Measurements from ENCODE around the gene PAQR4.

Gene PAQR4

DNA sequence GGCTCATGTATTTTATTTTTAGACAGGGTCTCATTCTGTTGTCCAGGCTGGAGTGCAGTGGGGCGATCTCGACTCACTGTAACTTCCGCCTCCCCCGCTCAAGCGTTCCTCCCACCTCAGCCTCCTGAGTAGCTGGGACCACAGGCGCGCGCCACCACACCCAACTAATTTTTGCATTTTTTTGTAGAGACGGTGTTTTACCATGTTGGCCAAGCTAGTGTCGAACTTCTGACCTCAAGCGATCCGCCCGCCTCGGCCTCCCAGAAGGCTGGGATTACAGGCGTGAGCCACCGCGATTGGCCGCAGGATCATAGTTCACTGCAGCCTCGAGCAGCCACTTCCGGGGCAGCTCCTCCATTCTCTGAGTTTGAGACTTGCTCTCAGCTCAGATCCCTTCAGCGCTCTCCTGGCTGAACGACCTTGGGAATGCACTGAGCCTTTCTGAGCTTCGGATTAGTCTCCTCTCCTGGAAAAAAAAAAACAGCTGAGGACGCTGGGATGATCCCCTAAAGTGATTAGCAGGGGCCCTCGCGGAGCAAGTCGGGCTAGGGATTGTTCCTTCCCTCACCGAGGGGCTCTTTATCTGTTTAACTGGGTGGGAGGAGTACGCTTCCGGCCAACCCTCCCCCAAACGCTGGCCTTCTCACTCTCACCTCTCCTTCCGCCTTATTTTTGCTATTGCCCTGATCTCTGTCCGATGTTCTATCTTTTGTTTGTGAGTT, 12.2 kb downstream of the PAQR4 start:
- no peak for DNase-seq

GRCh38 chr16:2981899-2982250, 12.7 kb downstream of the PAQR4 start:
- DNase-seq, result no peak

GRCh38 chr16:2982402-2982801, 13.3 kb downstream of the PAQR4 start:
- no peak for DNase-seq

- no peak for DNase-seq
Observed at GRCh38 chr16:2983706-2984136, 14.6 kb downstream of the PAQR4 start.

DNA sequence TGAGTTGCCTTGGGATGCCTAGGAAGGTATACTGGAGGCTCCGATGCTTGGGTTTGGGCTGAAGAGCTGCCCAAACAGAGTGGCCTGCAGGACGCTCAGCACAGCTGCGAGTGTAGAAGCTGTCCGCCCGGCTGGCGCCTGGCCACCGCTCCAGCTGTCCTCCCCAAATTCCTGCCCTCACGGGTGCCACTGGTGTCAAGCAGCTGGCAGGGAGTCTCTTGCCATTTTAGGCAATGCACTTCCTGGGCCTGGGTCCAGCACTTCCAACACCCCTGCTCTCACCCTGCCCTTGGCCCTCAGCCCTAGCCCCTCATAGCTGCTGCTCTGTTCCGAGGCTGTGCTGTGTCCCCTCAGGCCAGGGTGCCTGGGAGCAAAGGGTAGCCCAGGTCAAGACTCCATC, 16.3 kb downstream of the PAQR4 start:
- no peak for DNase-seq

DNA sequence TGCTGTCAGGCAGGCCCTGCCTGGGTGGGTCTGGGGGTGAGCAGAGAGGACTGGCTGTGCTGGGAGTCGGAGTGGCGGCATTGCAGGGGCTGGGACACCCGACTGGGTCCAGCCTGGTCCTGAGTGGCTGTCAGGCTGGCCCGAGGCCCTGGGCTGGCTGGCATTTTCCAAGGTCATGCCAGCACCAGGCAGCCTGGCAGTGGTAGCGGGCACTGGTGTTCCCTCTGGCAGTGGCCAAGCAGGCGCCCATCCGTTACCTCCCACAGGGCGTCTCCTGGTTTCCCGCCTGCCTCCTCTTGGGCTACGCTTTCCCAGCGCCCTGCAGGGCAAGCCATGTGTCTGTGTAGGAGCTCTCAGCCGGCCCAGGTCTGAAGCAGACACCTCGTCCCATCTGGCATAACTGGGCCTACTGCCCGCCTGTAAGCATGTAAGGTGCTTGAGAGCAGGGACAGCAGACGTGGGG, 16.8 kb downstream of the PAQR4 start:
- DNase-seq, result no peak

DNA sequence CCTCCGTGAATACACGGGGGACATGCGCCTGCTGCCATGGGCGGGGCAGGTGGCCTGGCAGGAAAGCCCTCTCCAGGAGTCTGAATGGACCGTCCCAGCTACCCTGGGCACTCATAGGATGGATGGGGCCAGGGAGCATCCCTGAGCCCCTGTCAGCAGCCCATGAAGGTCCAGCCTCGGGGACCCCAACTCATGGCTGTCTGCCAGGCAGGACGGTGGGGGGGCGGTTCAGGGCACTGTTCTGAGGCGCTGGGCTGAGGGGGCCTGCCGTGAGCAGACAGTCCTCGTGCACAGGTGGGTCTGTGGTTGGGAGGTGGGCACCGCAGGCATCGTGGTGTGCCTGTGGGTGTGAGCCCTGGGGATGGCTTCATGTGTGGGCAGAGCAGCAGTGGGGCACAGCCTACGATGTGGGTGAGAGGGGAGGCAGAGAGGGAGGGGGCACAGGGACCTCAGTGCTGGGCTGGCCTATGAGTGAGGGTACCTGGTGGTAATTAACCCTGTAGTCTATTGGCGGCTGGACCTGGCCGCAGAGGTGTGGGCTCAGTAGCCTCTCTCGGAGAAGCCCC, 17.6 kb downstream of the PAQR4 start:
- no peak for DNase-seq

DNA sequence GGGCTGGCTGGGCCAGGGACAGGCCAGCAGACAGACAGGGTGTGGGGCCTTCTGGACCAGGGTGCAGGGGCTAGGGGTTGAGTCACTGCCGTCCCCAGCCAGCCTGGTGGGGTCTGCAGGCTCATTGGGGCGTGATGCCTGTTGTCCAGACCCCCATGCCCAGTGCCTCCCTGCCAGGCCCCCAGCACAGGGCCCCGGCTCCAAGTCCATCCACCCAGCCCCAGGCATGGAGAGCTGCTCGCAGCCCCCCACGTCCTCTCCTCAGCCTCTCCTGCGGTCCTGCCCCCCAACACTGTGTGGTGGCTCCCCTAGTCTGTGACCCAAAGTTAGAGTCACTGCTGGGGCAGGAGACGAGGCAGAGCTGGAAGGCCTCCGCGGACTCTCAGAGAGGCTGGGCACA, 18.1 kb downstream of the PAQR4 start:
- no peak for DNase-seq

- DNase-seq, result no peak
Observed at GRCh38 chr16:2987833-2988232, 18.7 kb downstream of the PAQR4 start.

DNA sequence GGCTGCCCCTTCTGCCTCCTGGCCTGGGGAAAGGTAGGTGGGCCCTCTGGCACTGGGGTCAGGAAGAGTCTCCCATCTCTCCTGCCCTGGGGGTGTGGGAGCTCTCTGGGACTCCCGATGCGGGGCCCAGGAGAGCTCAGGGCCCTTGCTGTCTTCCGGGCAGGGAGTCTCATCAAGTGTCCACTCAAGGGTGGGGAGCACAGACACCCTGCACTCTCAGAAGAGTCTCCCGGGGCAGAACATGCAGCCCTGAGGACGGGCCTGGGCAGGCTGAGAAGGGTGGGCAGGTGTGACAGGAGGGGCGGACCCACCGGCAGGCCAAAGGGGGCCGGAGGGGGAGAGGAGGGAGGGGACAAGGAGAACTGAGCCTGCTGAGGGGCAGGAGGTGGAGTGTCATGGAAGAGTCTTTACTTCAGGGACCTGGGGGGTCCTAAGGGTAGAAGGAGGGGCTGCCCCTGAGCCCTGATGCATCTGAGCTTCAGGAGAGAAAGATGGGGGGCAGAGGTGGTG, 19.5 kb downstream of the PAQR4 start:
- DNase-seq, result no peak

GRCh38 chr16:2990891-2991290, 21.7 kb downstream of the PAQR4 start:
- DNase-seq, result no peak

GRCh38 chr16:2991566-2992261, 22.6 kb downstream of the PAQR4 start:
- no peak for DNase-seq

DNA sequence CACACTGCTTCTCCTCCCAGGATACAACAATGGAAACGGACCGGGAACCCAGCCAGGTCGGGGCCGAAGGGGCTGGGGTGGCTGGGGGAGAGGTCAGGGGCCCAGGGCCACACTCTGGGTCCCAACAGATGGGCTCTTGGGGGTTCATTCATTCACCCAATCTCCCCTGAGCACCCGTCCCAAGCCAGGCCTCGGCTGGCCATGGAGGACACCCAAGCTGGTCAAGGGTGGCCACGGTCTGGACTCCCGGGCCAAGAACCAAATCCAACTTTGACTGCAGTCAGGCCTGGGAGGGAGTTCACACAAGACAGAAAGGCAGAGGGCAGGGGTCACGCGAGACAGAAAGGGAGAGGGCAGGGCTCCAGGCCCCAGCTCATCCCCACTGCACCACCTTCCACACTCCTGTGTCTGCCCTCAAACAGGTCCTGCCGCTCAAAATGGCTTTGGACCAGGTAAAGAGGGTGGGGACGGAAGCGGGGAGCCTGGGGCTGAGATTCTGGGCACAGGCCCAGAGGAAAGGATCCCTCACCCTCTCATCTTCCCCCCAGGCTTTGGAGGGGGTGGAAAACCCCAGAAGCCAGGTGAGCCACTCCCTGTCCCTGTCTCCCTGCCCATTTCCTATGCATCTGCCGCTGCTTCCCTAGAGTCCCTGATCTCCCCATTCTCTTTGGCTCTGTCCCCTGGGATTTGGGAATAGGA, 23.4 kb downstream of the PAQR4 start:
- DNase-seq, result no peak

DNA sequence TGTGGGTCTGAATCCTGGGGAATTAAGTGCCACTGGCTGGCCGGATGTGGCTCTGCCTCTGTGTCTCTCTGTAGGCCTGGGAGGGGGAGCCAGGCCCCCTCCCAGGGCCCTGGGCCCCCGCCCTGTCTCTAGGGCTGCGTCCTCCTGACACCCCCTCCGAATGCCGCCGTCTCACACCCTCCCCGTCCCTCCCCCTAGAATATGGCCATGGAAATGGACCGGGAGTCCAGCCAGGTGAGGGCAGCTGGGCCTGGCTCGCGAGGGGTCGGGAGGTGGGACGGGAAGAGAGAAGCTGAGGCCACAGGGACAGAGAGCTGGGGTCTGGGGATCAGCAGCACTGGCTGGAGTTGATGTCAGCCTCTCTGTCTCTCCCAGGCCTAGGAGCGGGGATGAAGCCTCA, 27.1 kb downstream of the PAQR4 start:
- DNase-seq, result no peak

- no peak for DNase-seq
Observed at GRCh38 chr16:2999929-3000328, 30.8 kb downstream of the PAQR4 start.

DNA sequence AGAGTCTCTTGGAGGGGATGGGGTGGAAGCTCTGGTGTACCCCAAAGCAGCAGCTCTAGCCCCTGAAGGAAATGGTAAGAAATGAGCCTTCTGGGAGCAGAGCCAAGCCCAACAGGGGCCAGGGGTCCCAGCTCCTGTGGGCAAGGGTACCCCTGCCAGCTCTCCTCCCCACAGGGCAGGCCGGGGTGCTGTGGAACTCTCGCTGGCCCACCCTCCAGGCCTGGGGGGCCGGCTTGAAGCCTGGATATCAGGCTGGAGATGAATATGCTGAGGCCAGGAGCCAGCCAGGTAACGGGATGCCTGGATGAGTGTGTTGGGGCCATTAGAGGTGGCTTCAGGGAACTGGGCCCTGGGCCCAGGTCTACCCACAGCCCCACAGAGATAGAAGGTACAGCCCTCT, 31.4 kb downstream of the PAQR4 start:
- DNase-seq, result no peak

GRCh38 chr16:3001316-3001715, 32.2 kb downstream of the PAQR4 start:
- DNase-seq, result no peak

GRCh38 chr16:3003582-3004270, 34.6 kb downstream of the PAQR4 start:
- peak; percentile 93 for DNase-seq

DNA sequence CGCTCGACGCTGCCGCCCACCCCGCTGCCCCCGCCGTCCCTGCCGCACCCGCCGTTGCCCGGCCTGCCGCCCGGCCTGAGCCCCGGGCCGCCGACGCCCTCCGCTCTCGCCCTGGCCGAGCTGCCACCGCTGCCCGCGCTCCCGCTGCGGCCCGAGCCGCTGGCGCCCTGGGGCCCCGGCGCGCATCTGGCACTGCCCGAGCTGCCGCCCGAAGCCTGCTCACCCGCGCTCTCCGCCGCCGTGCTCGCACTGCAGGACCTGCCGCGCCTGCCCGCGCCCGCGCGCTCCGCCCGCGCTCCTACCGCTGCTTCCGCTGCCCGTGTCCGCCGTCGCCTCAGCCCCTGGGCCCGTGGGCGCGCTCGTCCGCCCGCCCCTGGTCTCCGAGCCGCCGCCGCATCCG, 35.2 kb downstream of the PAQR4 start:
- no peak for DNase-seq

DNA sequence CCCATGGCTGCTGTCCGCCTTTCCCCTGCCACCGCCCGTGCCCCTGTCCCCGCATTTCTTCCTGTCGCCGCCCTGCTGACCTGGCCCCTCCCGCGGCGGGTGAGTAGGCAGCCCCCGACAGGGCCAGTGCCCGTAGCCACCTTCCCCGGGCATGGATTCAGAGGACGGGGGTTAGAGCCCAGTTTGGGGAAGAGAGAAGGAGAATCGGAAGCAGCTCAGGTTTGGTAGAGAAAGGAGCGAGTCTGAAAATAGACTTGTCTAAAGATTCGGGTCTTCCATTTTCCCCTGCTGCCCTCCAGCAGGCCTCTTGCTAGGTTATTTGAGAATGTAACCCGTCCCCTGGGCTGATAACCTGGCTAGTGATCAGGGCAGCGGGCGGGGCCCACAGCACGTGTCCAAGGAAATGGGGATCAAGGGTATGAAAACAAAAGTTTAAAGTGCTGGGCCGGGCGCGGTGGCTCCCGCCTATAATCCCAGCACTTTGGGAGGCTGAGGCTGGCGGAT, 35.7 kb downstream of the PAQR4 start:
- DNase-seq, result no peak

DNA sequence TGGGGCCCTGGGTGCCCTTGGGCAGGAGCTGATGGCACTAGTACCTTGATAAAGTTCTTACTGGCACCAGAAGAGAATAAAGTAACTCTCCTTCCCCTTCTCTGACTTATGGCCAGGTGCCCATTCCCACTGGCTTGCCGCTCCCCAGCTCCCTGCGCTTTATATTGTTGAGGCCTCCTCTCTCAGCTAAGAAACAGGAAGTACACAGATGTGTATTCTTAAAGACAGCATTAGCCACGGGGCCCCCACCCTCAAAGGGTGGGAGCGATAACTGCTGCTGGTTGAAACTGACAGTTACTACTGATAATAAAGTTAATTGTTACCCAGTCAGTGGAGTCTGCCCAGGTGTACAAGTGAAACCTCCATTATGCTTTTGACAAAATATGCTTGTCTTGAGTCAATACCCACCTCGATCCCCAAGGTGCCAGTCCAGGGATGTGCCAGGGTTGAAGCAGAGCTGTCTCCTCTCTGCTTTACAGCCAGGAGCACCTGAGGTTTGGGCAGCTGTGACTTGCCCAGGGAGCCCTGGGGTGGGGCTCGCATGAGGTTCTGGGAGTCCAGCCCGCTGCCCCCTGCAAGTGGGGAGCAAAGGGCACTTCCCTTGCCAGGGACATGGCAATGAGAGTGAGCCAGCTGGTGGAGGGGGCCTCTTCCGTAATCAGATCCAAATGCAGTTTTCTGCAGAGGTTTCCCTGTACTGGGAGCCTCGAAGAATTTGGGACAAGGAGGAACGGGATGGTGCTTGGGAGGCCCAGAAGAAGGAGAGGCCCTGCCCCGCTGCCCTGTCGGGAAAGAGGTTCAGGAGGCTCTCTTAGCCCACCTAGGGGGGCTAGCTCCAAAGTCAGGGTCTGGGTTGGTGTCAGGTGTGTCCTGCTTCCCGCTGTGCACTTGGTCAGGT, 38.2 kb downstream of the PAQR4 start:
- no peak for DNase-seq

Data from NCI-H1417 treated with DMSO at 0.1 percent for 48 hours (cell line).